Activated B cell treated with CpG ODN at 0.5 μM for 24 hours (primary cell): Measurements from ENCODE around the gene TBC1D14. TPM values are rescaled to one million over a fixed set of nuclear protein-coding genes. Genes with fewer than 3 reads are reported as not detected.

Experiments used
- ATAC-seq: fragments of 200-7000 bp; cut with Tn5 transposase; one replicate; pipeline ENCODE4 v1.10.0; 2021; ENCODE audit warnings: low read depth, mild to moderate bottlenecking, moderate library complexity
- CTCF ChIA-PET: fragments of 350-600 bp; sonication (Branson Sonifier 250); formaldehyde crosslinking; loops from one replicate; lab custom pipeline; 2021; ENCODE audit warnings: antibody characterized with exemption; lab: Charles Lee
- POLR2A ChIA-PET: fragments of 350-600 bp; sonication (Branson Sonifier 250); formaldehyde crosslinking; loops from one replicate; lab custom pipeline; 2021; ENCODE audit warnings: antibody characterized with exemption; lab: Charles Lee
- DNase-seq: peaks from one replicate; pipeline ENCODE4 v3.0.0; 2022
- H3K27ac Mint-ChIP-seq: one replicate; pipeline ENCODE4 v1.8.0; 2020; ENCODE audit warnings: mixed read lengths
- H3K27me3 Mint-ChIP-seq: one replicate; pipeline ENCODE4 v1.8.0; 2021; ENCODE audit warnings: mixed read lengths
- H3K36me3 Mint-ChIP-seq: one replicate; pipeline ENCODE4 v1.8.0; 2021; ENCODE audit warnings: low read depth, mixed read lengths
- H3K4me1 Mint-ChIP-seq: one replicate; pipeline ENCODE4 v1.8.0; 2021; ENCODE audit warnings: mixed read lengths
- H3K4me3 Mint-ChIP-seq: one replicate; pipeline ENCODE4 v1.8.0; 2020; ENCODE audit warnings: mild to moderate bottlenecking, mixed read lengths
- H3K9me3 Mint-ChIP-seq: one replicate; pipeline ENCODE4 v1.8.0; 2020; ENCODE audit warnings: mixed read lengths
- CTCF ChIP-seq: fragments of 200-600 bp; IDR thresholded peaks from one replicate; pipeline ENCODE4 v1.8.0; 2022; ENCODE audit warnings: antibody characterized with exemption, mild to moderate bottlenecking
- intact Hi-C: fragments of 100-400 bp; cut with micrococcal nuclease; formaldehyde crosslinking; loops from one replicate; pipeline ENCODE4 v1.15.1; 2024
- total RNA-seq: library from RNA; stranded (reverse); gene quantifications from 2 replicates; pipeline ENCODE4 v1.2.3, GENCODE V29; 2022

Gene TBC1D14
- total RNA-seq, 1 donor from 2014 or later = 35.1 TPM

- Mint-ChIP-seq H3K9me3 (no peaks in the 10 kb centered on the region), H3K4me3 (peak overlapping the region; percentile 83)
Observed at GRCh38 chr4:6964858-6965257, 55.2 kb downstream of the TBC1D14 start.

GRCh38 chr4:6965329-6965728 lies 55.7 kb downstream of the TBC1D14 start:
- intact Hi-C loops = loop anchor here (2.0 kb wide), 2 partner anchors 49 to 57 kb away; partner anchors contain the start of gene TBC1D14
- Mint-ChIP-seq H3K27me3 (no peaks in the 10 kb centered on the region), H3K27ac (peak overlapping the region; percentile 24), H3K4me3 (peak overlapping the region; percentile 83), H3K36me3 (peaks cover 21% of the 10 kb centered on the region), H3K9me3 (no peaks in the 10 kb centered on the region), H3K4me1 (peaks cover 67% of the 10 kb centered on the region)
- POLR2A ChIA-PET = interaction anchor here (0.8 to 1.4 kb wide), 3 partner anchors 9 to 56 kb away, joined by 3 to 5 read pairs (median 4); partner anchors contain the start of gene TBC1D14
- ATAC-seq (no peak), DNase-seq (no peak)
- no peak for TF ChIP-seq CTCF
- CTCF ChIA-PET = interaction anchor here (1.0 to 1.5 kb wide), 2 partner anchors 9 to 106 kb away, joined by 3 to 5 read pairs; no protein-coding TSS in a partner anchor

More at GRCh38 chr4:6964858-6965257, 55.2 kb downstream of the TBC1D14 start:
- intact Hi-C loops = loop anchor here (1.0 to 2.0 kb wide), 5 partner anchors 9 to 56 kb away; partner anchors contain the start of gene TBC1D14
- peak overlapping the region; percentile 87 for H3K27ac Mint-ChIP-seq
- TF ChIP-seq CTCF = no peak
- DNase-seq (no peak), ATAC-seq (no peak)
- peaks cover 20% of the 10 kb centered on the region for H3K36me3 Mint-ChIP-seq
- ChIA-PET CTCF (interaction anchor here (1.0 to 1.5 kb wide), 2 partner anchors 10 to 106 kb away, joined by 3 to 5 read pairs; no protein-coding TSS in a partner anchor), POLR2A (interaction anchor here (0.8 to 2.0 kb wide), 4 partner anchors 10 to 56 kb away, joined by 3 to 12 read pairs (median 4); partner anchors contain the start of gene TBC1D14)
- peaks cover 62% of the 10 kb centered on the region for H3K4me1 Mint-ChIP-seq
- H3K27me3 Mint-ChIP-seq = no peaks in the 10 kb centered on the region

GRCh38 chr4:6967846-6968340 lies 58.3 kb downstream of the TBC1D14 start:
- no peaks in the 10 kb centered on the region for H3K27me3 Mint-ChIP-seq
- intact Hi-C loops = no loop called here
- ChIA-PET CTCF (no interaction called here), POLR2A (no interaction called here)
- no peak overlapping the region for H3K4me3 Mint-ChIP-seq
- H3K27ac Mint-ChIP-seq = no peak overlapping the region
- TF ChIP-seq CTCF = no peak
- peaks cover 62% of the 10 kb centered on the region for H3K4me1 Mint-ChIP-seq
- no peaks in the 10 kb centered on the region for H3K9me3 Mint-ChIP-seq
- no peak for DNase-seq
- ATAC-seq = no peak
- peaks cover 21% of the 10 kb centered on the region for H3K36me3 Mint-ChIP-seq

- Mint-ChIP-seq H3K4me1 (peaks cover 56% of the 10 kb centered on the region), H3K4me3 (no peak overlapping the region), H3K27me3 (no peaks in the 10 kb centered on the region), H3K9me3 (no peaks in the 10 kb centered on the region), H3K27ac (peak overlapping the region; percentile 54), H3K36me3 (peaks cover 21% of the 10 kb centered on the region)
- TF ChIP-seq CTCF = no peak
- ATAC-seq (no peak), DNase-seq (no peak)
- CTCF ChIA-PET = no interaction called here
- POLR2A ChIA-PET = no interaction called here
- intact Hi-C loops = no loop called here
Observed at GRCh38 chr4:6968496-6968895, 58.9 kb downstream of the TBC1D14 start.

GRCh38 chr4:6969826-6970800 lies 60.5 kb downstream of the TBC1D14 start:
- H3K27ac Mint-ChIP-seq = peak overlapping the region; percentile 43
- H3K4me3 Mint-ChIP-seq = no peak overlapping the region
- H3K36me3 Mint-ChIP-seq = peaks cover 21% of the 10 kb centered on the region
- POLR2A ChIA-PET = interaction anchor here (0.6 kb wide), 2 partner anchors 12 to 17 kb away, joined by 3 to 4 read pairs; no protein-coding TSS in a partner anchor
- no peak for TF ChIP-seq CTCF
- H3K27me3 Mint-ChIP-seq = no peaks in the 10 kb centered on the region
- CTCF ChIA-PET = no interaction called here
- no peaks in the 10 kb centered on the region for H3K9me3 Mint-ChIP-seq
- DNase-seq (no peak), ATAC-seq (peak; percentile 59)
- peaks cover 48% of the 10 kb centered on the region for H3K4me1 Mint-ChIP-seq
- intact Hi-C loops = no loop called here
